Right kidney (tissue), 1 donor: ENCODE measurements around the gene KDM3A.

Source experiments
- DNase-seq: peaks from one replicate; pipeline ENCODE4 v3.0.0-alpha.2; 2016

The KDM3A gene

DNA sequence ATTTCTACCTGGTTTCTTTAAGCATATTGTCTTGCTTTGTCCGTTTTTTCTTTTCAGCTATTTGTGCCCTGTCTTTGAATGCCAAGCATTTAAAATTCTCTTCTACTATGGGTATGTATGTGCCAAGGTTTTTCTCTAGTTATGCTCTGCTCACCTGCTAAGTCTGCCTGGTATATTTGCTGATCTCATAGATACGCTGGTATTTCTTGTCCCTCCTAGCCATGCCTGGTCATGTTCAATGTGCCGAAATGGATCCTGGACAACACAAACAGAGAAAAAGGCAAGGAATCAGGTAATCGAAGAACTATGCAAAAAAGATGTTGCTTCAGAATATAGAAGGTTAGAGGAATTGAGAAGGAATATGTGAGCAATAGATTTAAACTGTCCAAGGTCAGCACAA, 14.9 kb upstream of the KDM3A start:
- no peak for DNase-seq

DNA sequence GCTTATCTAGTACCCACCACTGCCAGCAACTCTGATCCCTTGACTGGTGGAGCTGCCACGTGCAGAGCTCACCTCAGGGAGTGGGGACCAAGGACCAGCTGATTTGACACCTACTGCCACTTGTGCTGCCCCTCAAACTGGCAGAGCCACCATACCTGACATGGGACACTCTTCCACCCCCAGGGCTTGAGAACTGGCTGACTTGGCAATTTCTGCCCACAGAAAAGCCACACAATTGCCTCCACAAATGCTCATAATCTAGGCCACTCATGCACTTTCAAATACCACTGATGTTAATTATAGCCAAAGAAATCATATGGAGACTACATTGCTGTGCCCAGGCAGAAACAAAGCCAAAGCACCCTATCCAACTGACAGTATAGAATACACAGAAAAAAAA, 11.8 kb upstream of the KDM3A start:
- DNase-seq: no peak

DNA sequence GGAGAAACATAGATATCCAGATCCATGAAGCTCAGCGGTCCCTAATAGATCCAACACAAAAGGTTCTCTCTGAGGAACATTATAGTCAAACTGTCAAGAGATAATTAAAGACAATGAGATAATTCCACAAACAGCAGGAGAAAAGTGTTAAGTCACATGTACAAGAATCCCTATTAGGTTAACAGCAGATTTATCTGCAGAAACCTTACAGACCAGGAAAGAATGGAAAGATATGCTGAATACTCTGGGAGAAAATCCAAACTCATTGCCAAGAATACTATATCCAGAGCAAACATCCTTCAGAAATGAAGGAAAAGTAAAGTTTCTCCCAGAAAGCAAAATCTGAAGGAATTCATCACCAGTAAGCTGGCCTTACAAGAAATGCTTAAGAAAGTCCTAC, 10.8 kb upstream of the KDM3A start:
- DNase-seq: no peak

DNA sequence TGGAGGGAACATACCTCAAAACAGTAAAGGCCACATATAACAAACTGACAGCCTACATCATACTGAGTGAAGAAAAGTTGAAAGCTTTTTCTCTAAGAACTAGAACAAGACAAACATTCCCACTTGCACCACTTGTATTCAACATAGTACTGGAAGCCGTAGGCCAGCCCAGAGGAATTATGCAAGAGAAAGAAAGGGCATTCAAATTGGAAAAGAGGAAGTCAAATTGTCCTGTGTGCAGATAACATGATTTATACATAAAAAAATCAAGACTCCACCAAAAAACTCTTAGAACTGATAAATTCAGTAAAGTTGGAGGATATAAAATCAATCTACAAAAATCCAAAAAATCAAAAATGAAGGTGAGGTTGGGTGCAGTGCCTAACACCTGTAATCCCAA, 8.0 kb upstream of the KDM3A start:
- no peak for DNase-seq

DNA sequence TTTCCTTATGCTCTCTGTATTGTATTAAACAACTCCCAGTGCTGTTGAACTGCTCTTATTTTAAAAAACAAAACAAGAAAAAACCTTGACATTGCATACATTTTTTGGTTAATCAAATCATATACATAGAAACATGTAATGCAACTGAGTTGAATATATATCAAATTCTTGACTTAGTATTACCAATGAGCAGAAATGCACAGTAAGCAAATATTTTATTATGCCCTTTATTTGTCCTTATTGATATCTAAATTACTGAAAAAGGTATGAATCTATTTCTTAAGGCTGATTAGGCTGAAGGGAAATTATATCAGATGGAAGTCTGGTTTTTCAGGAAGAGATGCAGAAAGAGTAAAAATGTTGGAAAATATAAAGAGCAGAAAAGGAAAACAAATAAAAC, 6.9 kb upstream of the KDM3A start:
- no peak for DNase-seq

DNA sequence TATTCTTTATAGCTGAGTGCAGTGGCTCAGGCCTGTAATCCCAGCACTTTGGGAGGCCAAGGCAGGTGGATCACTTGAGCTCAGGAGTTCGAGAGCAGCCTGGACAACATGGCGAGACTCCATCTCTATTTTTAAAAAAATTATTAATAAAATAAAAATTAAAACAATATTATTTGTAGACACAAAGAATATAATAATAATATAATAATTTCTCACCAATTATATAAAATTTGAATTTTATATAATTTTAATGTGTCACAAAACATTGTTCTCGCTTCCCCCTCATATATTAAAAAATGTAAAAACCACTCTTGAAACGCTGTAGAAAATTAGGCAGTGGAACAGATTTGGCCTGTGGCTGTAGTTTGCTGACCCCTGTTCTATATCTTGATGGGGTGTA, 5.6 kb upstream of the KDM3A start:
- no peak for DNase-seq

DNA sequence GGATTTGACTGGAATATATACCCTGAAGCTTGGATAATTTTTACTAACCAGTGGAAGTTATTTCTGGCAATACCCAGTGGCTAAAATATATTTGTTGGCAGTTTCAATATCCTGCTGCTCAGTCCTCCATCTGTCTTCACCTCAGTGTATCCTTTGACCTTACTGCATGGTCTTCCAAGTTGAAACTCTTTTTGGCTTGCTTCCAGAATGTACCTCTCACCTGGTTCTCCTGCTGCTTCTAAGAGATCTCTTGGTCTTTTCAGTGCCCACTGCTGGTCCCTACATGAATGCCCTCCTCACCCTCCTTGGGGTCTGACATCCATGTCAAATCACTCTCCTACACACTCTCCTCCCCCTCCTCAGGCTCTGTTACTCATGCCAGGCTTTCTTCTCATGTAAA, 4.8 kb upstream of the KDM3A start:
- no peak for DNase-seq

DNA sequence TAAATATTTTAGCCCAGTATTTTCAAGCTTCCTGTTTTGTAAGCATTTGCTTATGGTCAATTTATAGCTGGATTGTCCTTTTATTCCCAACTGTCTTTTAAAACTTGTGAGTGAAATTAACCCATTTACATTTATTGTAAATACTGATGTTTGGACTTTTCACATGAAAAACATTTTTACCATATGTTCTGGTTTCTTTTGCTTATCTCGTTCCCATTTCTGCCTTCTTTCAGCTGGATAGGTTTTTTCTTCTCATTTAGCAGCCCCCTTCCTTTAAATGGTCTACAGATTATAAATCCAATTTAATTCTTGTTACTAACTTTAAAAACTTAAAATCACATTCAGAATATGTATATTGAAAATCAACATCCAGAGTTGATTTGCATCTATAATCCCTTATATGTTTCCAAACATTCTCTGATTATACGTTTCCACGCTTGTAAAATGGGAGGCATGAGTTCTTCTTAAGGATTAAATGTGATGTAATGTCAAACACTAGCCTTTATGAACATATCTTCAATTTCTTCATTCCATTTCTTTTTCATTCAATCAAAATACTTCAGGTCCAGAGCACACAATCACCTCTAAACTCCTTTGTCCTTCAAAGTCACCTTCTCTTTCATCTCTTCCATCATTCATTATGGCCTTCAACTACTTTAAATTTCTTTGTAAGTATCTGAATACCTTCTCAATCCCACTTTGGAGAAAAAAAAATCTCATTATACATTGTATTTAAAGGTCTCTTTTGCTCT, 1.1 kb upstream of the KDM3A start:
- peak; percentile 12 for DNase-seq

DNA sequence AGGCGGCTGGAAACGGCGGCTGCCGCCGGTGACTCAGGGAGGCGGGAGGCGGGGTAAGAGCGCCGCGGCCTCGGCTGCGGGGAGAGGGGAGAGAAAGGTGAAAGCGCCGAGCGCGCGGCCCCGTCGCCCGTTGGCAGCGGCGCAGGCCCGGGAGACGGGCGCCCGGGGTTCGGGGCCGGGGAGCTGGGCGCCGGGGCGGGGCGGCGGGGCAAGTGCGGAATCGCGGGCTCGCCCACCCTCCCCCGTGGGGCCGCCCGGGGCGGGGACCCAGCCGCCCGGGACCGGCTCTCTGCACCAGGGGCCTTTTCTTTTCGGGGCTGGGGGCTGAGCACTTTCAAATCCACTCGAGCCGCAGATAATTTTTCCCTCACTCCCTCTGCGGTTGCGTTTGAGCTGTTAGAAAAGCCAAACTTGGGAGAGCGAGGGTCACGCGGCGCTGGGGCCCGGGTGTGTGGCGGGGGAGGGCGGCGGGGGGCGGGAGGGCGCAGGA, 266 bp downstream of the KDM3A start:
- DNase-seq: no peak

DNA sequence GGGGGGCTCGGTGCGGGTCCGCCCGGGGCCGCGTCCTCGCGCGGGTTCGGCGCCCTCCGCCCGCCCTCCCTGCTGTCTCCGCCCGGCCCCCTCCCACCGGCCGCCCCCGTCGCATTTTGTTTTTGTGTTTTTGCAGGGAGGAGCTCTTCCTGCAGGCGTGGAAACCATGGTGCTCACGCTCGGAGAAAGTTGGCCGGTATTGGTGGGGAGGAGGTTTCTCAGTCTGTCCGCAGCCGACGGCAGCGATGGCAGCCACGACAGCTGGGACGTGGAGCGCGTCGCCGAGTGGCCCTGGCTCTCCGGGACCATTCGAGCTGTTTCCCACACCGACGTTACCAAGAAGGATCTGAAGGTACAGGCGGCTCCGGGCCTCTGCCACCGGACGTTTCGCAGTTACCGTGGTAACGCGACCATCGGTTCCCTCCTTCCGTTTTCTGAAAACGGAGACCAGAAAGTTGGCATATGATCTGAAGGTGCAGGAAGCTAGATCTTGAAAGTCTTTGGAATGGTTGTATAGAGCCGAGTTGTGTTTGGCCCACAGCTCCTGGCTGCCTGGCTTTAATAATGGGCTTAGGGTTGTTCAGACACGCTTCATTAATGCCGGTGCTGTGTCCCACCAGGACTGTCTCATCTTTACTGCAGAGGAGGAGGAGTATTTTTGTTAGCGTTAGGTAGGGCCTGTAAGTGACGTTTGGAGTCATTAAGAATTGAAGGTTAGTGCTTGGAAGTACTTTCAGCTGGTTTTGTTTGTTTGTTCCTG, 891 bp downstream of the KDM3A start:
- DNase-seq: peak; percentile 74

DNA sequence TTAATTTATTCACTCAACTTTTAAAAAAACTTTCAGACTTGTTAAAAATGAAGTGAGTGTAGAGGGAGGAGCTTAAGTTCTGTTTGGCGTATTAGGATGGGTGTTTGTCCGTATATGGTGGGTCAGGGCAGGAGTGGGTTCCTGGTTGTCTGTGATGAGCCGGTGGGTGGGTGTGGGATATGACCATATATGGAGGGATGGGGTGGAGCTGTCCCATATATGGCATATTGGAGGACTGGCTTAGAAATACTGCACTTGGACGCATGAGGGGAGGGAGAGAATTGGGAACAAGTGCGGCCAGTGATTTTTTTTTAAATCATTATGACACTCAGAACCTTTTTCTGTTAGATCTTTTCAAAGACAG, 1.5 kb downstream of the KDM3A start:
- DNase-seq: no peak

DNA sequence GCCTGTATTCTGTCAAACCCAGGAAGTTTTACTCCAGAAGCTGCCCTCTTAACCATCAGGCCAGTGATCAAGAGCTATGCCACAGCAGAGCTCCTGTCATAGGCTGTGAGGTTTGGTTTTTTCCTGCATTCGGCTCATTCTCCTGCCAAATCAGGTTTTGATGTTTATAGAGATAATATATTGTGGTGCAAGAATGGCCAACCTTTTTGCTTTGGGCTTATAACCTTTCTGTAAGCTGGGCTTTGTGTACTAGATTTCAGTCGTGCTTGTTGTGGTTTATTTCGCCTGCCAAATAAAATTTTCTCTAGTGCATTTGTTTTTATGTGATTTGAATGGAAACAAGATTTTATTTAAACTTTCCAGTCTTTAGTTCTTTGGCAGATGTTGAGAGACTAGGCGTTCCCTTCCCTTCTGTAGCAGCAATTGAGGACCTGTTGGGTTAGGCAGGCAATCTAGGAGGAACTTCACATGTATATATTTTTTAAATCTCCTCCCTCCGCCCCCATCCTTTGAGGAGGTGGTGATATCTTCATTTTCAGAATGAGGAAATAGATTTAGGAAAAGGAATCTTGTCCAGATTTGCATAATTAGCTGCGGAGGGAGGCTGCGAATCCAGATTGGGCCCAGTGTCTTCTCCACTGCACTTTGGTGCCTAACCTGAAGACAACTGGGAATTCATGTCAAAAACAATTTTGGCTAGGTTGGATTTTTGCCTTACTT, 2.6 kb downstream of the KDM3A start:
- no peak for DNase-seq

DNA sequence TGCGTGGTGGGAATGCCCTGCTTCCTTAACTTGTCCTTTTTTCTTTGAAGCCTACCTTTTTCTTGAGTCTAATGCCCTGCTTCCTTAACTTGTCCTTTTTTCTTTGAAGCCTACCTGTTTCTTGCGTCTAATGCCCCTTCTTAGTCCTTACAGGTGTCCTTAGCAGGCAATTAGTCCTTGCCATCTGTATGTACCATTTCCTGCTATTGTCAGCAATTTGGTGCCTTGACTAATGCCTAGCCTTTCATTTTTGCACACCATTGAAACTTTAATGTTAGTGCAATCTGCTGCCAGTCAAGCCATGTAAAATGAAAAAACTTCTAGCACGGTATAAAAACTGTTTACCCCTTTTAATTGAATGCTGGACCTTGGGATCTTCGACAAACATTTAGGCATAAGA, 4.3 kb downstream of the KDM3A start:
- DNase-seq: no peak

DNA sequence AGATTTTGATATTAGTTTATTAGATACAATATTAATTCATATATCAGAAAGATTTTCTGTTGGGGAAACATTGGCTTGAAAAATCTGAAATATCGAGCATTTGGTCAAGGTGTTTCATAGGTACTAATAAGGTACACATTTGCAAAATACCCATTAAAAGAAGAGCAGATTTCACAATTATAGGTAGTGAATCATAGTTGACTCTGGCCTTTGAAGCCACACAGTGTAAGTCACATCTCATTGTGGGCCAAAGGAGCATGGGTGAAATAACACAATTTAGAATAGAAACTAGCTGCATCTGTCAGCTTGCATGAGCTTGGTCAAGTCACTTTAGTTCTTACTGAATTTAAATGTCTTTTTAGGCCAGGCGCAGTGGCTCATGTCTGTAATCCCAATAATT, 4.9 kb downstream of the KDM3A start:
- DNase-seq: no peak

DNA sequence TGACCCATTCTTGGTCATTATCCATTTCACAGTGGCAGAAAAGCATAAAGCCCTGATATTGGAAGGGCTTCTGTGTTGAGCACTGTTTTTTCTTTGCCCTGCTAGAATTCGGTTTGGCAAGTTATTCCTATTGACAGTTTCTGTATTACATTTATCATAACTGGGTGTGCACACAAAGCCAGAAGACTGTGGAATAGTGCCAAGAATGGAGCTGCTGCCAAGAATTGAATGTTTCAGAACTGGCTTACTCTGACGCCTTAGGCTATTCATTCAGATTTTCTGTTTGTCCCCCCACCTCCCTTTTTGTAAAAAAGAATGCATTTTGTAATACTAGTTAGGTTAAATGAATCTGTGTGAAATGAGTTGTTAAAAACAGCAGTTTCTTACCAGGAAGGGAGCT, 12.7 kb downstream of the KDM3A start:
- DNase-seq: no peak

DNA sequence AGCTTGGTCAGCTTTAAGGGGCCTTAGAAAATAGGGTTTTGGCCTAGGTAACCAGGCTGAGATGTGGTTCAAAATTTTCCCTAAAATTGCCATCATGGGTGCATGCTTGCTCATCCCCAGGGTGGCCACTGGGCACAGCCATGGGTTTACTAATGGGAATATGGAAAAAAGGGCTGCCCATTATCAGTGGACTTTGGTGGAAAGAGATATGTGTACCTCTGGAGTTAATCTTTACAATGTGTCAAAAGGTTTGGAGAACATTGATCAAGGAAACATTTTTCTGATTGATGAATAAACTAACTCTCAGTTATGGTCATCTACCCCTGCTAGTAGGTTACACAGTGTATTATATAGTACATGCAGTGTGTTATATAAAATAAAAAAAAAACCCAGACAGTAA, 13.1 kb downstream of the KDM3A start:
- DNase-seq: no peak

DNA sequence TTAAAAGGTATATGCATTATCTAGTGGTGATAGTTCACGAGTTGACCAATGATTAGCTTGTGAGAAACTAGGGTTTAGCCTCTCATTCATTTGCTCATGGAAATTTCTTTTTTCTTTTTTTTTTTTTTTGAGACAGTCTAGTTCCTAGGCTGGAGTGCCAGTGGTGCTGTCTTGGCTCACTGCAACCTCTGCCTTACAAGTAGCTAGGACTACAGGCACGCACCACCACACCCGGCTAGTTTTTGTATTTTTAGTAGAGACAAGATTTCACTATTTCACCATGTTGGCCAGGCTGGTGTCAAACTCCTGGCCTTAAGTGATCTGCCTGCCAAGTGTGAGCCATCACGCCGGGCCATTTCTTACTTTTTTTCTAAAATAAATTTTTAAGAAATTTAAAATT, 14.0 kb downstream of the KDM3A start:
- no peak for DNase-seq

DNA sequence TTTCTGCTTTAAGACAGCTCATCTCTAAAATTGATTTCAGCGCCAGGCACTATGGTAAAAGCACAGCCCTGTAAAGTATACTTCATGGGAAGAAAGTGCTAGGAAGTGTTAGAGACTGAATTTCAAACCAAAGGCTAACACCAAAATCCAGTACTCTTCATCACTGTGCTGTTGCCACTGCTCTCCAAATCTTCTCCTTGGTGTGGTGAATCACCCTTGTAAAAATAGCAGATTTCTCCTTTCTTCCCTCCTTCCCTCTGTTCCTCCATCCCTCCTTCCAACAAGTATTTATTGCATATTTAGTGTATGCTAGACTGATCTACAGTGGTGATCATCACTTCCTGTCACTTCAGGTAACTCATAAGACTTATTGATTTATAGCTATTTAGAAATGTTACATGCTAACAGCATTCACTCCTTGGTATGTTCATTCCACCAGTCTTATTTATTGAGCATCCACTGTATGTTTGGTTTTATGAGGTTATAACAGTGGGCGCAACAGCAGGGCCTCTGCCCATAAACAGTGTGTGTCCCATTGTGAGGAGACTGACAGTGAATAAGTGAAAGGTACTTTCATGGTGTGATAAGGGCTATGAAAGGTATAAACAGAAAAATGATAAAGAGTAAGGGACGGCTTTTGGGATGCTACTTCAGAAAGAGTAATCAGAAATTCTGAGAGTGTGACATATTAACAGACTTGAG, 20.0 kb downstream of the KDM3A start:
- no peak for DNase-seq

DNA sequence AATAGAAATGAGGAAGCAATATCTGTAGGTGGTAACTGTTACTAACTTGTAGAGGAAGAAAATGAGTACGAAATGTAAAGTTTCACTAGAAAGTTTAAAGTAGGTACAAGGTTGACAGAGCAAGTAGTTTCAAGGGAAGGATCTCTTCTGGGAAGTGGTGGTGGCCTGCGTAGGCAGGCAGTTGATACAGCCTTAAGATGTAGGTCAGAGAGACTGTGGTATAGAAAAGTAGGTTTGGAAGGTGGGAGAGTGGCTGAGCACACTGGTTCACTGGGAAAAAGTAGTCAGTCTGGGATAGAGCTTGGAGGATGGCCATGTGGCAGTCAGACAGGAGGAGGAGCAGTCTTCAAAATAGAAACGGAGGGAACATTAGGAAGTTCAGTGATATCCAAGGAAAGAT, 23.5 kb downstream of the KDM3A start:
- DNase-seq: no peak

DNA sequence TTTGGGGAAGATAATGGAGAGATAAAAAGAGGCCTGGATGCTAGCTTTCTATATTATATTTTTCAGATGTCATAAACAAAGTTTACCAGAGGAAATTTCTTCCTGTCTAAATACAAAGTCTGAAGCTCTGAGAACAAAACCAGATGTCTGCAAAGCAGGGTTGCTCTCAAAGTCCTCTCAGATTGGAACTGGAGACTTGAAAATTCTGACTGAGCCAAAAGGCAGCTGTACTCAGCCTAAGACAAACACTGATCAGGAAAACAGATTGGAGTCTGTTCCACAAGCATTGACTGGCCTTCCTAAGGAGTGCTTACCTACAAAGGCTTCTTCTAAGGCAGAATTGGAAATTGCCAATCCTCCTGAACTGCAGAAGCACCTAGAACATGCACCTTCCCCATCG, 25.1 kb downstream of the KDM3A start:
- no peak for DNase-seq

DNA sequence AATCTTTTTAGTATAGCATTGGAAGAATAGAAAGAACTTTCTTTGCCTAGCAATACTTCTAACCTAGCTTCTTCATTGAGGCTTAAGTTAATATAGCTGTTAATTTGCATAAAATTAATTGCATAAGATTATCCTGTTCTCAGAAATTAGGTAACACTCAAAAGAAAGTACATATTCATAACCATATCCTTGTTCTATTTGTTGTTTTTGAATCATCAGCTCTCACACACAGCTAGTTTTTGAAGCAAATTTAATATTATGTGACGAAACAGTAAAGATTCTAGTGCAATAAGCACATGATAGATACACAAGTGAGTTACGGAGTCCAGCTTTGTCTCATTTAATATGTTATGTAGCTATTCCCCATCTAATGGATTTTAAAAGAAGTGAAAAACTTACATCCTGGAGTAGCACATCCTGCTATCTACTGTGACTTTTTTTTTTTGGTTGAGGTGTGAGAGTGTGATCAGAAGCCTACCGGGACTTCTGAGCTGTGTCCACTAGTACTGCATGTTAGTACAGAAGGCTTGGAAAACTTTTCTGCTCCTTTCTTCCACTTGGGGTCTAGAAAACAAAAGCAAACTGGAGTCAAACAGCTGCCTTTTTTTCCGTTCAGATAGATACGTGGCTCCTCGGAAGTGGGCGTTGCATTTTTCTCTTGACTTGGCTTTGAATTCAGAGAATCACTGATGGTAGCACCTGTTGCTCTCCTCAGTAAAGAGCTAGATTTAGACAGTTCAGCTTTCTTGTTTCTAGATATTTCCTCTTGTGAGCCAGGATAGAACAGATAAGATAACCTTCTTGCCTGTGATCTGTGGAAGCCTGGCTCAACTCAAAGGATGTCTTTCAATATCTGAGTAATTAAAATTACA, 27.2 kb downstream of the KDM3A start:
- no peak for DNase-seq

DNA sequence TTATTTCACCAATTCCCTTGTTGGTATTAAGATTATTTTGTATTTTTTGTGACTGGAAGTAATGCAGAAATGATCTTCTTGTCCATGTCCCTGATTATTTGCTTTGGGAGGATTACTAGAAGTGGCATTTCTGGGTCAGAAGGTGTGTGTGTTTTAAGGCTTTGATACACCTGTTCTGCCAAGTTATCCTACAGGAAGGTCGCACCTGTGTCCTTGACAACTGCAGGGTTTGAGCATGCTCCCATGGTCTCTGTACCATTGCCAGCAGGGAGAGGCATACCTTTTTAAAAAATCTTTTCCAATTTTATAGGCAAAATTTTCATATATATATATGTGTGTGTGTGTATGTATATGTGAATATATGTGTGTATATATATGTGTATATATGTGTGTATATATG, 29.7 kb downstream of the KDM3A start:
- no peak for DNase-seq
